ENCODE results near the gene HERC6. TPM values are rescaled to one million over a fixed set of nuclear protein-coding genes. Genes with fewer than 3 reads are reported as not detected.
"Not testable (repeated sequence)": the region's sequence is repeated elsewhere in the genome, so short reads cannot be mapped to it uniquely, and the experiment has no call there.

The HERC6 gene
- total RNA-seq, 1 experiment from 2014 or later = 5.0 TPM

GRCh38 chr4:88390128-88390527 is 11.5 kb downstream of the HERC6 start:
- no peak for DNase-seq (ENCODE audit: low spot score)

- no peak for DNase-seq (ENCODE audit: low spot score)
Observed at GRCh38 chr4:88391703-88392102, 13.1 kb downstream of the HERC6 start.

- DNase-seq (ENCODE audit: low spot score) = no peak
Observed at GRCh38 chr4:88396681-88397080, 18.0 kb downstream of the HERC6 start.

GRCh38 chr4:88398381-88398780 is 19.7 kb downstream of the HERC6 start:
- no peak for DNase-seq (ENCODE audit: low spot score)

GRCh38 chr4:88409206-88409605 is 30.6 kb downstream of the HERC6 start:
- DNase-seq (ENCODE audit: low spot score) = no peak

- no peak for DNase-seq (ENCODE audit: low spot score)
Observed at GRCh38 chr4:88409789-88410188, 31.1 kb downstream of the HERC6 start.

GRCh38 chr4:88411491-88412096 is 32.9 kb downstream of the HERC6 start:
- DNase-seq (ENCODE audit: low spot score) = no peak

- no peak for DNase-seq (ENCODE audit: low spot score)
Observed at GRCh38 chr4:88413801-88414200, 35.1 kb downstream of the HERC6 start.

- no peak for DNase-seq (ENCODE audit: low spot score)
Observed at GRCh38 chr4:88414755-88415154, 36.1 kb downstream of the HERC6 start.

GRCh38 chr4:88415982-88416381 is 37.3 kb downstream of the HERC6 start:
- no peak for DNase-seq (ENCODE audit: low spot score)

GRCh38 chr4:88418411-88418810 is 39.8 kb downstream of the HERC6 start:
- DNase-seq (ENCODE audit: low spot score) = no peak

GRCh38 chr4:88419874-88420273 is 41.2 kb downstream of the HERC6 start:
- no peak for DNase-seq (ENCODE audit: low spot score)

GRCh38 chr4:88420844-88421243 is 42.2 kb downstream of the HERC6 start:
- DNase-seq (ENCODE audit: low spot score) = no peak

- DNase-seq (ENCODE audit: low spot score) = no peak
Observed at GRCh38 chr4:88422403-88422802, 43.8 kb downstream of the HERC6 start.

- DNase-seq (ENCODE audit: low spot score) = no peak
Observed at GRCh38 chr4:88429401-88429800, 50.7 kb downstream of the HERC6 start.

- no peak for DNase-seq (ENCODE audit: low spot score)
Observed at GRCh38 chr4:88435987-88436693, 57.5 kb downstream of the HERC6 start.

GRCh38 chr4:88437873-88438272 is 59.2 kb downstream of the HERC6 start:
- DNase-seq (ENCODE audit: low spot score) = not testable (repeated sequence)

GRCh38 chr4:88439161-88439760 is 60.6 kb downstream of the HERC6 start:
- no peak for DNase-seq (ENCODE audit: low spot score)

GRCh38 chr4:88440146-88440545 is 61.5 kb downstream of the HERC6 start:
- no peak for DNase-seq (ENCODE audit: low spot score)

GRCh38 chr4:88441696-88442095 is 63.0 kb downstream of the HERC6 start:
- DNase-seq (ENCODE audit: low spot score) = no peak

- no peak for DNase-seq (ENCODE audit: low spot score)
Observed at GRCh38 chr4:88442689-88443191, 64.1 kb downstream of the HERC6 start.

- no peak for DNase-seq (ENCODE audit: low spot score)
Observed at GRCh38 chr4:88443486-88443885, 64.8 kb downstream of the HERC6 start.

GRCh38 chr4:88445252-88445651 is 66.6 kb downstream of the HERC6 start:
- DNase-seq (ENCODE audit: low spot score) = no peak

Data from A172 (cell line).